Duodenal mucosa (tissue), 2 donors: ENCODE data around the gene IGFL2.
"Not testable (repeated sequence)": the region's sequence is repeated elsewhere in the genome, so short reads cannot be mapped to it uniquely, and the experiment has no call there.

Experiments
- H3K27ac ChIP-seq: one replicate; pipeline ENCODE4 v1.7.0; 2013; ENCODE audit warnings: low read depth, low read length
- H3K27me3 ChIP-seq, 2 donors: one replicate each; pipeline ENCODE4 v1.7.0; 2013; ENCODE audit warnings: low read length in 2 of 2, control low read depth in 1 of 2; ENCODE audit not compliant: insufficient read depth in 2 of 2, control insufficient read depth in 1 of 2
- H3K36me3 ChIP-seq, 2 donors: one replicate each; pipeline ENCODE4 v1.7.0; 2013; ENCODE audit warnings: low read length in 2 of 2, control low read depth in 1 of 2; ENCODE audit not compliant: insufficient read depth in 2 of 2, control insufficient read depth in 1 of 2
- H3K4me1 ChIP-seq, 2 donors: one replicate each; pipeline ENCODE4 v1.7.0; 2013; ENCODE audit warnings: low read length in 2 of 2, control low read depth in 1 of 2; ENCODE audit not compliant: insufficient read depth in 2 of 2, control insufficient read depth in 1 of 2
- H3K4me3 ChIP-seq, 2 donors: one replicate each; pipeline ENCODE4 v1.7.0; 2013; ENCODE audit warnings: low read length in 2 of 2, low read depth in 1 of 2
- H3K9ac ChIP-seq, 2 donors: one replicate each; pipeline ENCODE4 v1.7.0; 2013; ENCODE audit warnings: low read length in 2 of 2, low read depth in 1 of 2
- H3K9me3 ChIP-seq, 2 donors: one replicate each; pipeline ENCODE4 v1.7.0; 2013; ENCODE audit warnings: low read length in 2 of 2, control low read depth in 1 of 2; ENCODE audit not compliant: control insufficient read depth in 1 of 2

Gene IGFL2

GRCh38 chr19:46162731-46163130, 14.7 kb downstream of the IGFL2 start:
- Histone ChIP-seq H3K36me3 (no peaks in the 10 kb centered on the region), H3K4me1 (peaks cover 0 to 20% of the 10 kb centered on the region in 2 donors), H3K4me3 (no peak overlapping the region), H3K9ac (no peak overlapping the region), H3K27ac (no peak overlapping the region), H3K9me3 (no peaks in the 10 kb centered on the region), H3K27me3 (no peaks in the 10 kb centered on the region)

DNA sequence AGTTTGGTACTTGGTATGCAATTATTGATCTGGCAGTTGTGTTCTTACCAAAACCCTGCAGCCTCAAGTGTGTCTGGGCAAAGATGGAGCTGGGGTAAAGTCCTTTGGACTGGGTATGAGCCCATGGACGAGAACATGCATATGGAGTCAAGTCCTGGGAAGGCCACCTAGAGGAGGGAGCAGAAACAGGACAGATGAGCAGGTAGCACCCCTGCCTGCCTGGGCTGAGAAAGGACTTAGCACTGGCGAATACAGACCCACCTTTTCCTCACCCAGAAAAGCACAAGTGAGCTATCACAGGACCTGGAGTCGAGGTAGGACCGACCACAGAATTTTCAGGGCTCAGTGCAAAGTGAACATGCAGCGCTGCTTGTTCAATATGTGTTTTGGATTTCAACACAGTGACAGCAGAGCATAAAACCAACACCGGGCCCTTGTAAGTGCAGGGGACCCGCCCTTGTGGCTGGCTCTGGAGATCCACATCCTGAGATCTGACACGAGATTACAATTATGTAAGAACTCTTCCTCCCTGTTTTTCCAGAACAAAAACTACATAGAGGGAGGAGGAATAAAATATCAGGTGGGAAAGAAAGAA, 25.9 kb downstream of the IGFL2 start:
- Histone ChIP-seq H3K36me3 (no peaks in the 10 kb centered on the region), H3K9me3 (no peaks in the 10 kb centered on the region), H3K27ac (no peak overlapping the region), H3K9ac (no peak overlapping the region), H3K27me3 (peaks cover 0 to 3% of the 10 kb centered on the region in 2 donors), H3K4me1 (no peaks in the 10 kb centered on the region), H3K4me3 (no peak overlapping the region)

- Histone ChIP-seq H3K27me3 (peaks cover 0 to 3% of the 10 kb centered on the region in 2 donors), H3K9ac (no peak overlapping the region), H3K36me3 (no peaks in the 10 kb centered on the region), H3K9me3 (no peaks in the 10 kb centered on the region), H3K4me3 (no peak overlapping the region), H3K4me1 (no peaks in the 10 kb centered on the region), H3K27ac (no peak overlapping the region)
These were observed 28.2 kb downstream of the IGFL2 start for GRCh38 chr19:46176116-46176860.

DNA sequence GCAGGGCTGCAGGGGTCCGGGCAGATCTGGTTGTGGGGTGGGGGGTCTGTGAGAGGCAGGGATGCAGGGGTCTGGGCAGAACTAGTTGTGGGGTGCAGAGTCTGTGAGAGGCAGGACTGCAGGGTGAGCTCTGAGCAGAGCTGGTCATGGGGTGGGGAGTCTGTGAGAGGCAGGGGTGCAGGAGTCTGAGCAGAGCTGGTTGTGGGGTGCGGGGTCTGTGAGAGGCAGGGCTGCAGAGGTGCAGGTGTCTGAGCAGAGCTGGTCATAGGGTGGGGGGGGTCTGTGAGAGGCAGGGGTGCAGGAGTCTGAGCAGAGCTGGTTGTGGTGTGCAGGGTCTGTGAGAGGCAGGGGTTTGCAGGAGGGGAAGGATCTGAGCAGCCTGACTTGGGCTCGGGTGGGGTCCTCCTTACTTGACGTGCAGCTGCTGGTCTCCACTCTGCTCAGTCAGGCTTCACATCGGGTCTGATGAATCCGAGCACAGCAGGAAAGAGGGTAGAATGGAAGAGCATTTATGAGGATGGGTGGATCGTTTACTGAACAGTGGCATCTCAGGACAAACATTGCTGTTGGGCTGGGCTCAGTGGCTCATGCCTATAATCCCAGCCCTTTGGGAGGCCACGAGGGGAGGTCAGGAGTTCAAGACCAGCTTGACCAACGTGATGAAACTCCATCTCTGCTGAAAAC, 31.2 kb downstream of the IGFL2 start:
- Histone ChIP-seq H3K36me3 (no peaks in the 10 kb centered on the region), H3K9ac (no peak overlapping the region), H3K27me3 (peaks cover 0 to 3% of the 10 kb centered on the region in 2 donors), H3K4me3 (no peak overlapping the region), H3K9me3 (no peaks in the 10 kb centered on the region), H3K4me1 (no peaks in the 10 kb centered on the region), H3K27ac (no peak overlapping the region)

GRCh38 chr19:46180701-46181387, 32.8 kb downstream of the IGFL2 start:
- H3K9me3 ChIP-seq: no peaks in the 10 kb centered on the region
- H3K36me3 ChIP-seq: no peaks in the 10 kb centered on the region
- no peak overlapping the region for H3K27ac ChIP-seq
- no peaks in the 10 kb centered on the region for H3K4me1 ChIP-seq
- H3K4me3 ChIP-seq: no peak overlapping the region
- no peak overlapping the region for H3K9ac ChIP-seq
- peaks cover 0 to 3% of the 10 kb centered on the region in 2 donors for H3K27me3 ChIP-seq

- H3K9ac ChIP-seq: no peak overlapping the region
- no peaks in the 10 kb centered on the region for H3K36me3 ChIP-seq
- H3K27ac ChIP-seq: no peak overlapping the region
- no peaks in the 10 kb centered on the region for H3K4me1 ChIP-seq
- no peaks in the 10 kb centered on the region for H3K9me3 ChIP-seq
- H3K27me3 ChIP-seq: peaks cover 0 to 3% of the 10 kb centered on the region in 2 donors
- H3K4me3 ChIP-seq: no peak overlapping the region
These were observed 33.3 kb downstream of the IGFL2 start for GRCh38 chr19:46181388-46181779.

- no peak overlapping the region for H3K27ac ChIP-seq
- H3K27me3 ChIP-seq: no peaks in the 10 kb centered on the region
- H3K4me3 ChIP-seq: no peak overlapping the region
- H3K4me1 ChIP-seq: no peaks in the 10 kb centered on the region
- no peaks in the 10 kb centered on the region for H3K36me3 ChIP-seq
- no peaks in the 10 kb centered on the region for H3K9me3 ChIP-seq
- no peak overlapping the region for H3K9ac ChIP-seq
These were observed 34.4 kb downstream of the IGFL2 start for GRCh38 chr19:46182476-46182875.

DNA sequence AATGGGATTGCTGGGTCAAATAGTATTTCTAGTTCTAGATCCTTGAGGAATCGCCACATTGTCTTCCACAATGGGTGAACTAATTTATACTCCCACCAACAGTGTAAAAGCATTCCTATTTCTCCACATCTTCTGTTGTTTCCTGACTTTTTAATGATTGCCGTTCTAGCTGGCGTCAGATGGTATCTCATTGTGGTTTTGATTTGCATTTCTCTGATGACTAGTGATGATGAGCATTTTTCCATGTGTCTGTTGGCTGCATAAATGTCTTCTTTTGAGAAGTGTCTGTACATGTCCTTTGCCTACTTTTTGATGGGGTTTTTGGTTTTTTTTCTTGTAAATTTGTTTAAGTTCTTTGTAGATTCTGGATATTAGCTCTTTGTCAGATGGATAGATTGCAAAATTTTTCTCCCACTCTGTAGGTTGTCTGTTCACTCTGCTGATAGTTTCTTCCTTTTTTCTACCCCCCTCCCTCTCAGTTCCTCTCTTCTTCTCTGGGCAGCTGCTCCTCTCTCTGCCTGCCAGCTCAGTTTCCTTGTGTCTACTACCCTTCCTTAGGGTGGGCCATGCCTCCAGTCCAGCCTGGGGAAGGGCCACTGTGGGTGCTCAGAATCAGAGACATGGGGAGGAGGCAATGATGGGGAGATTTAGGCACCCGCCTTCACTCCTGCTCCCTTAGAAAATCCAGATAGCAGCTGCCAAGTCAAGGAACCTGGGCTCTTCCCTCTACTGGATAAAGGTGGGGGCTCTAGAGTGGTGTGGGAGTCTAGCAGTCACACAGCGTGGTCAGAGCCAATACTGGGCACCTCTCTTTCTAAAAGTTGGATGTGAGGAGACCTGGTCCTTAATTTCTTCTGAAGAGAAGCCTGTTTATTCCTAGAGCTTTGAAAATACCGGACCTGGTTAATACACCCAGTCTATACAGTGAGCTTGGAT, 37.0 kb downstream of the IGFL2 start:
- not testable (repeated sequence) for H3K9ac ChIP-seq, H3K27ac ChIP-seq, H3K36me3 ChIP-seq, H3K4me1 ChIP-seq, H3K4me3 ChIP-seq, H3K9me3 ChIP-seq
- H3K27me3 ChIP-seq: peaks cover 8 to 11% of the 10 kb centered on the region in 2 donors

- Histone ChIP-seq H3K36me3 (no peaks in the 10 kb centered on the region), H3K27ac (no peak overlapping the region), H3K9ac (no peak overlapping the region), H3K4me3 (no peak overlapping the region), H3K9me3 (no peaks in the 10 kb centered on the region), H3K4me1 (no peaks in the 10 kb centered on the region), H3K27me3 (peaks cover 8 to 11% of the 10 kb centered on the region in 2 donors)
These were observed 38.2 kb downstream of the IGFL2 start for GRCh38 chr19:46186101-46186716.
